Type B pancreatic cell (in vitro differentiated cells): ENCODE measurements around the gene VRK1. TPM values are rescaled to one million over a fixed set of nuclear protein-coding genes. Genes with fewer than 3 reads are reported as not detected.

Source experiments
- DNase-seq: peaks from one replicate; pipeline ENCODE4 v3.0.0; 2021; ENCODE audit warnings: mixed read lengths; ENCODE audit not compliant: unreplicated experiment; ENCODE audit errors: extremely low spot score
- H3K27ac Mint-ChIP-seq: 2 replicates; pipeline ENCODE4 v1.8.0; 2021; ENCODE audit warnings: mild to moderate bottlenecking, mixed read lengths
- H3K27me3 Mint-ChIP-seq: 2 replicates; pipeline ENCODE4 v1.8.0; 2021; ENCODE audit warnings: mixed read lengths
- H3K36me3 Mint-ChIP-seq: 2 replicates; pipeline ENCODE4 v1.8.0; 2021; ENCODE audit warnings: mixed read lengths
- H3K4me1 Mint-ChIP-seq: one replicate; pipeline ENCODE4 v1.8.0; 2021; ENCODE audit warnings: mixed read lengths; ENCODE audit not compliant: unreplicated experiment
- H3K4me3 Mint-ChIP-seq: 2 replicates; pipeline ENCODE4 v1.8.0; 2021; ENCODE audit warnings: mild to moderate bottlenecking, mixed read lengths
- H3K9me3 Mint-ChIP-seq: 2 replicates; pipeline ENCODE4 v1.8.0; 2021; ENCODE audit warnings: mixed read lengths
- total RNA-seq: library from RNA; stranded (reverse); gene quantifications from 2 replicates; pipeline ENCODE4 v1.2.1, GENCODE V29; 2021; ENCODE audit warnings: low replicate concordance
- TF ChIP-seq, protein P1 (sequence below): fragments of 200-600 bp; sonication (generic); conservative IDR thresholded peaks from 2 replicates; pipeline ENCODE4 v1.5.0; 2021; ENCODE audit warnings: antibody characterized with exemption, mild to moderate bottlenecking

The VRK1 gene
- total RNA-seq, 1 donor from 2014 or later, result 36.9 TPM

DNA sequence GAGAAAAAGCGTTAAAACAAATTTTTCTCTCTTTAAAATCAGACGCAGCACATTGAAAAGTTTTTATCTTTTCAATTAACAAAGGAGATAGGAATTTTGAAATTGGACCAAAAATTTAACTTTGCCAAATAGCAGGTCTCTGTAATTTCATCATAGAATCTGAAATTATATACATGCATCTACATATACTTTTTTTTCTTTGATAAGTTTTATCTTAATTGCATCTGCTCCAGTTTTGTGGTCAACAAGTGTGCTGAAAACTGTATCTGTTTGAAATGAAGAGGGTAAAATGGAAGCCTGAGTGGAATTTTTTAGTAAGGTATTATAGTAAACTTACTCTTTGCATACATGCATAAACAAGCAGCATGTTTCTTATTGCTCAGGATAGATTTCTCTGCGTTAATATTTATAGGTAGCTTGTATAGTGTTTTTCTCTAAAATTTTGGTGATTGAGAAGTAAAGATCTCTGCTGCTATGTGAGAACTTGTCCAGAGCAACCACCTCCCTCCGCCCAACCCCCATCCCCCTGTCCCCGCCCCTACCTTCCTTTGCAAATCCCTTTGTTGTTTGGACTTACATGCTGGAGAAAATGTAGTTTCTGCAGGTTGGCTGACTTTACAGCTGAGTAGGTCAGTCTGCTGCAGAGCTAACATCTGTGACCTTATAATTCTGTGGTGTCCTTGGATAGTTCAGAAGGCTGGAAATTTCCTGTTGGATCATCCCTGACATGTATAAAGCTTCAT lies 64.6 kb downstream of the VRK1 start:
- DNase-seq, result no peak
- Mint-ChIP-seq H3K27me3 (no peaks in the 10 kb centered on the region), H3K9me3 (peaks cover 4% of the 10 kb centered on the region), H3K36me3 (peaks cover 22% of the 10 kb centered on the region), H3K4me1 (peaks cover 16% of the 10 kb centered on the region), H3K4me3 (no peak overlapping the region), H3K27ac (no peak overlapping the region)
- TF ChIP-seq, protein P1, sequence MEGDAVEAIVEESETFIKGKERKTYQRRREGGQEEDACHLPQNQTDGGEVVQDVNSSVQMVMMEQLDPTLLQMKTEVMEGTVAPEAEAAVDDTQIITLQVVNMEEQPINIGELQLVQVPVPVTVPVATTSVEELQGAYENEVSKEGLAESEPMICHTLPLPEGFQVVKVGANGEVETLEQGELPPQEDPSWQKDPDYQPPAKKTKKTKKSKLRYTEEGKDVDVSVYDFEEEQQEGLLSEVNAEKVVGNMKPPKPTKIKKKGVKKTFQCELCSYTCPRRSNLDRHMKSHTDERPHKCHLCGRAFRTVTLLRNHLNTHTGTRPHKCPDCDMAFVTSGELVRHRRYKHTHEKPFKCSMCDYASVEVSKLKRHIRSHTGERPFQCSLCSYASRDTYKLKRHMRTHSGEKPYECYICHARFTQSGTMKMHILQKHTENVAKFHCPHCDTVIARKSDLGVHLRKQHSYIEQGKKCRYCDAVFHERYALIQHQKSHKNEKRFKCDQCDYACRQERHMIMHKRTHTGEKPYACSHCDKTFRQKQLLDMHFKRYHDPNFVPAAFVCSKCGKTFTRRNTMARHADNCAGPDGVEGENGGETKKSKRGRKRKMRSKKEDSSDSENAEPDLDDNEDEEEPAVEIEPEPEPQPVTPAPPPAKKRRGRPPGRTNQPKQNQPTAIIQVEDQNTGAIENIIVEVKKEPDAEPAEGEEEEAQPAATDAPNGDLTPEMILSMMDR, result no peak

GRCh38 chr14:96863327-96863985 lies 66.3 kb downstream of the VRK1 start:
- TF ChIP-seq, protein P1, result no peak
- Mint-ChIP-seq H3K27me3 (no peaks in the 10 kb centered on the region), H3K4me3 (no peak overlapping the region), H3K4me1 (peaks cover 16% of the 10 kb centered on the region), H3K9me3 (peaks cover 4% of the 10 kb centered on the region), H3K27ac (no peak overlapping the region), H3K36me3 (peaks cover 22% of the 10 kb centered on the region)
- no peak for DNase-seq

DNA sequence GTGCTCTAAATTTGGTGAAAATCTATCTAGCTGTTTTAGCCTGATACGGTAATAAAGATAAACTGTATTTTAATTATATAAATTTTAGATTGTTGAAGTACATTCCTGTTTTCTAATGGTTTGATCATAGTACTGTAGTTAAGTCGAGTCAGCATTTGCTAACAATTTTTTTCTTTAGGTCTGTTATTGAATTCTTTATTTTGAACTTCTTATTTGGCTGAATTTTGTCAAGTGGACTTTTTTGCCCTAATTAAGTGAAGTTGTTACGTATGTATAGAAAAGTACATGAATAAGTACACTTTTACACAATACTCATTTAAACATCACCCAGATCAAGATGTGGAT lies 66.8 kb downstream of the VRK1 start:
- H3K4me3 Mint-ChIP-seq, result no peak overlapping the region
- peaks cover 4% of the 10 kb centered on the region for H3K9me3 Mint-ChIP-seq
- no peak overlapping the region for H3K27ac Mint-ChIP-seq
- peaks cover 16% of the 10 kb centered on the region for H3K4me1 Mint-ChIP-seq
- H3K36me3 Mint-ChIP-seq, result peaks cover 22% of the 10 kb centered on the region
- TF ChIP-seq, protein P1, result no peak
- no peaks in the 10 kb centered on the region for H3K27me3 Mint-ChIP-seq
- no peak for DNase-seq

DNA sequence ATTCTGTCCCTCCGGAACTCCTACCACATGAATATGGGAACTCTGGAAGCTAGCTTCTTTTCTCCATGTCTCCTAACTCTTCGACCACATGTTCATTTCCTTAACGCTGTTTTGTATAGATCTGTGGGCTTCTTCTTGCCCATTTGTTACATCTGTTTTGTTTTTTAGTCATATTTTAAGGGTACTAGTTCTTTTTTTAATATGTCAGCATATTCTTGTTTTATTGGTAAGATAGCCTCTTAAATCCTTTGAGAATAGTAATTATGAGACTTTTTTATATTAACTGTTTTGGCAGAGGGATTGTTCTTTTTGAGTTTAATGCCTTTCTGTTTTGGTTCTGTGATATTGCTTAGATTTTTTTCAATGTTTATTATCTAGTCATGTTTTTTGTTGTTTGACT lies 70.5 kb downstream of the VRK1 start:
- TF ChIP-seq, protein P1, result no peak

DNA sequence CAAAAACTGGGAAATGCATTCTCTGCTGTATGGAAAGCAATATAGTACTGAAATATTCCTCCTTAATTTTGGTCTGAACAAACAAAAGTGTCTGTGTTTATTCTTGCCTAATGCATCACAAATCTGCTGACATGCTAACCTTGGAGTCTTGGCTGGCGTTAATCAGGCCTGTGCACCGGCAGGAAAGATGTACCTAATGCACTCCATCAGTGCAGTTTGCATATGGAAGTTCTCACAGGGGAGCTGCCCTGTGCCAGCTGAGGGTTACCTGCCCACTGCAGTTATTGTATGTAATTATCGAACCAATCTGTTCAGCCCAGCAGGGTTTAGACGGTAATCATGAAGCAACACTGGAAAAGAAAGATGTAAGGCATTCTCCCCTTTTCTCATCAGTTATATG lies 76.9 kb downstream of the VRK1 start:
- H3K27ac Mint-ChIP-seq, result no peak overlapping the region
- no peaks in the 10 kb centered on the region for H3K4me1 Mint-ChIP-seq
- no peaks in the 10 kb centered on the region for H3K9me3 Mint-ChIP-seq
- DNase-seq, result no peak
- H3K27me3 Mint-ChIP-seq, result no peaks in the 10 kb centered on the region
- TF ChIP-seq, protein P1, result no peak
- no peak overlapping the region for H3K4me3 Mint-ChIP-seq
- peaks cover 8% of the 10 kb centered on the region for H3K36me3 Mint-ChIP-seq

More for the DNA sequence above, 70.5 kb downstream of the VRK1 start:
- no peak overlapping the region for H3K27ac Mint-ChIP-seq
- no peak for DNase-seq
- peaks cover 8% of the 10 kb centered on the region for H3K4me1 Mint-ChIP-seq
- H3K4me3 Mint-ChIP-seq, result no peak overlapping the region
- peaks cover 4% of the 10 kb centered on the region for H3K9me3 Mint-ChIP-seq
- H3K27me3 Mint-ChIP-seq, result no peaks in the 10 kb centered on the region
- peaks cover 26% of the 10 kb centered on the region for H3K36me3 Mint-ChIP-seq
